Stimulated activated CD4-positive, alpha-beta T cell treated with anti-CD3 and anti-CD28 coated beads, Interleukin-2, amount 100 ng/mL, for 24 hours (primary cell): ENCODE results near the gene ETV6.

Experiments
- DNase-seq, 2 donors: peaks; one replicate each; pipeline ENCODE4 v3.0.0-alpha.2; 2020

ETV6 gene

GRCh38 chr12:11763760-11764520, 114.5 kb downstream of the ETV6 start:
- no peak for DNase-seq

- DNase-seq, result no peak
Measured at GRCh38 chr12:11764837-11765236, 115.4 kb downstream of the ETV6 start.

- no peak for DNase-seq
Measured at GRCh38 chr12:11765421-11765816, 115.9 kb downstream of the ETV6 start.

- peak; percentile 75 to 78 for DNase-seq
Measured at GRCh38 chr12:11765817-11766794, 116.6 kb downstream of the ETV6 start.

- no peak for DNase-seq
Measured at GRCh38 chr12:11767029-11767724, 117.7 kb downstream of the ETV6 start.

GRCh38 chr12:11767798-11768197, 118.3 kb downstream of the ETV6 start:
- no peak for DNase-seq

GRCh38 chr12:11768233-11768965, 118.9 kb downstream of the ETV6 start:
- DNase-seq, result no peak

- no peak for DNase-seq
Measured at GRCh38 chr12:11769723-11770514, 120.4 kb downstream of the ETV6 start.

GRCh38 chr12:11771356-11771755, 121.9 kb downstream of the ETV6 start:
- no peak for DNase-seq

- no peak for DNase-seq
Measured at GRCh38 chr12:11771895-11772502, 122.5 kb downstream of the ETV6 start.

GRCh38 chr12:11773889-11774677, 124.6 kb downstream of the ETV6 start:
- DNase-seq, result no peak

- DNase-seq, result no peak
Measured at GRCh38 chr12:11774821-11775220, 125.3 kb downstream of the ETV6 start.

GRCh38 chr12:11776316-11776715, 126.8 kb downstream of the ETV6 start:
- DNase-seq, result no peak

GRCh38 chr12:11777451-11777850, 128.0 kb downstream of the ETV6 start:
- DNase-seq, result no peak

GRCh38 chr12:11777962-11778361, 128.5 kb downstream of the ETV6 start:
- no peak for DNase-seq

- no peak for DNase-seq
Measured at GRCh38 chr12:11778713-11779685, 129.5 kb downstream of the ETV6 start.

- no peak for DNase-seq
Measured at GRCh38 chr12:11780521-11781101, 131.1 kb downstream of the ETV6 start.

GRCh38 chr12:11782914-11783420, 133.5 kb downstream of the ETV6 start:
- no peak for DNase-seq
